GM10248 (cell line): ENCODE data around the gene DRAP1.

Experiments used
- CTCF ChIA-PET: fragments of 300-600 bp; sonication (Branson Sonifier 250); formaldehyde crosslinking; extraction: SDS; loops from one replicate; lab custom pipeline; 2021; ENCODE audit warnings: antibody characterized with exemption; lab: Yijun Ruan, JAX
- POLR2A ChIA-PET: fragments of 350-650 bp; sonication (Branson Sonifier 250); formaldehyde crosslinking; extraction: SDS; loops from one replicate; lab custom pipeline; 2020; ENCODE audit warnings: antibody characterized with exemption; lab: Yijun Ruan, JAX
- DNase-seq: peaks from one replicate; pipeline ENCODE4 v3.0.0; 2012; ENCODE audit errors: extremely low spot score
- TF ChIP-seq, protein P1 (sequence below): IDR thresholded peaks from 2 replicates; pipeline ENCODE4 v1.5.1; 2012; ENCODE audit warnings: mild to moderate bottlenecking, low read depth; ENCODE audit errors: extremely low read depth, missing control alignments, control extremely low read depth

The DRAP1 gene

DNA sequence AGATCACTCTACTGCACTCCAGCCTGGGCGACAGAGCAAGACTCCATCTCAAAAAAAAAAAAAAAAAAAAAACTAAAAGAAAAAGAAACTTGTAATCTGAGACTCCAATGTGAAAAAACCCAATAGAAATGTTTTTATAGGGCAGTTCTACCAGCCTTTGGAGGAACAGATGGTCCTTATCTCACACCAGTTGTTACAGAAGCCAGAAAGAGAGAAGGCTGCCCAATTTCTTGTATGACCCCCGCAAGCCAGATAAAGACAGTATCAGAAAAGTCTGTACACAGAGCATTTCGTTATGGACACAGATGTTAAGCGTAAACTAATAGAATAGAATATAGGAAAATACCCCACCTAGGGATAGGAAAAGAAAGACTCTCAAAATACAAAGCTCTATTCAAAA is 14.8 kb downstream of the DRAP1 start:
- CTCF ChIA-PET = interaction anchor here (0.8 to 5.2 kb wide), 4 partner anchors 14 to 49 kb away, joined by 3 to 24 read pairs (median 4); partner anchors contain the start of gene CCDC85B
- TF ChIP-seq, protein P1, sequence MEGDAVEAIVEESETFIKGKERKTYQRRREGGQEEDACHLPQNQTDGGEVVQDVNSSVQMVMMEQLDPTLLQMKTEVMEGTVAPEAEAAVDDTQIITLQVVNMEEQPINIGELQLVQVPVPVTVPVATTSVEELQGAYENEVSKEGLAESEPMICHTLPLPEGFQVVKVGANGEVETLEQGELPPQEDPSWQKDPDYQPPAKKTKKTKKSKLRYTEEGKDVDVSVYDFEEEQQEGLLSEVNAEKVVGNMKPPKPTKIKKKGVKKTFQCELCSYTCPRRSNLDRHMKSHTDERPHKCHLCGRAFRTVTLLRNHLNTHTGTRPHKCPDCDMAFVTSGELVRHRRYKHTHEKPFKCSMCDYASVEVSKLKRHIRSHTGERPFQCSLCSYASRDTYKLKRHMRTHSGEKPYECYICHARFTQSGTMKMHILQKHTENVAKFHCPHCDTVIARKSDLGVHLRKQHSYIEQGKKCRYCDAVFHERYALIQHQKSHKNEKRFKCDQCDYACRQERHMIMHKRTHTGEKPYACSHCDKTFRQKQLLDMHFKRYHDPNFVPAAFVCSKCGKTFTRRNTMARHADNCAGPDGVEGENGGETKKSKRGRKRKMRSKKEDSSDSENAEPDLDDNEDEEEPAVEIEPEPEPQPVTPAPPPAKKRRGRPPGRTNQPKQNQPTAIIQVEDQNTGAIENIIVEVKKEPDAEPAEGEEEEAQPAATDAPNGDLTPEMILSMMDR = no peak

DNA sequence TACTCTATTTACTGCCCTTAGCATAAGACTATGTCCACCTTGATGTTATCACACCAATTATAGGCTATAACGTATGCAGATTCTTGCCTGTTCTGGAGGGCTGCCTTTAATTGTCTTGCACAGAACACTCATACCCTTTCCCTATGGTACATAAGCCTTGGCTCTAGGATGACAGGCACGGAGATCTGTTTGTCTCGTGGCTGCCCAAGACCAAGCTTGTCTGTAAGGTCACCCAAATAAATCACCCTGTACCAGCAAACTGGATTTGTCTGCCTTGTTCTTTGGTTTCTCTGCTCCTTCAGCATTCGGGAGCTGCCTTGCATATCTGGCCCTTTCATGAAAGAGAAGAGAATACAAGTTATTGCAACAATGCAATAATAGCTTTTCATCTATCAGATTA is 18.5 kb downstream of the DRAP1 start:
- TF ChIP-seq, protein P1 = no peak
- DNase-seq = no peak
- ChIA-PET CTCF (interaction anchor here (1.0 to 5.2 kb wide), 5 partner anchors 15 to 85 kb away, joined by 3 to 24 read pairs (median 4); partner anchors contain the start of gene MUS81), POLR2A (no interaction called here)

More for the DNA sequence above, 14.8 kb downstream of the DRAP1 start:
- no peak for DNase-seq
- POLR2A ChIA-PET = no interaction called here

DNA sequence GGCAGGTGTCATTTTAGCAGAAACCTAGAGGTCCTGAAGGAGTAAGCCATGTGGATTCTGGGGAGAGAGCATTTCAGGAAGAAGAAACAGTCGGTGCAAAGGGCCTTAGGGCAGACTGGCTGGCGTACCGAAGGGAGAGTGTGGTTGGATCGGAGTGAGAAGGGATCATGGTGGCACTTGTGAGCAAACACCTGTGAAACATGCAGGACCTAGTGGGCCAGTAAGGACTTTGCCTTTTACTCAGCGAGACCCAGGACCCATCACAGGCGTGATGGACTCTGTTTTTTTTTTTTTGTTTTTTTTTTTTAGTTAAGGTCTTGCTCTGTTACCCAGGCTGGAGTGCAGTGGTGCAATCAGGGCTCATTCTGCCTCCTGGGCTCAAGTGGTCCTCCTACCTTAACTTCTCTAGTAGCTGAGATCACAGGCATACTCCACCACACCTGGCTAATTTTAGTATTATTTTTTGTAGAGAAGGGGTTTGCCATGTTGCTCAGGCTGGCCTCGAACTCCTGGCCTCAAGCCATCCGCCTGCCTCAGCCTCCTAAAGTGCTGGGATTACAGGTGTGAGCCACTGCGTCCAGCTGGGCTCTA is 22.6 kb downstream of the DRAP1 start:
- POLR2A ChIA-PET = no interaction called here
- CTCF ChIA-PET = interaction anchor here (1.2 to 2.1 kb wide), 2 partner anchors 54 to 57 kb away, joined by 3 to 7 read pairs; partner anchors contain the start of gene FIBP

DNA sequence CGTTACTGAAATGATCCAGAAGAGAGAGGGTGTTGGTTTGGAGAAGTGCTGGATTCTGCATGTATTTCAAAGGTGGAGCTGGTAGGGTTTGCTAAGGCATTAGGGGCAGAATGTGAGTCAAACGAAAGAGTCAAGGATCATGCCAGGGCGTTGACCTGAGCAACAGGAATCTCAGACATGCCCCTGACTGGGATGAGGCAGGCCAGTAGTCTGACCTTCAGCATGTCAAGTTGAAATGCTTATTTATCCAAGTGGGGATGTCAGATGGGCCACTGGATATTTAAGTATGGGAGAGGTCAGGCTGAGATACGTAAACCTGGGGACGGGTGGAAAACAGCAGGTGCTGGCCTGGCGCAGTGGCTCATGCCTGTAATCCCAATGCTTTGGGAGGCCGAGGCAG is 23.3 kb downstream of the DRAP1 start:
- TF ChIP-seq, protein P1 = no peak
- ChIA-PET CTCF (interaction anchor here (1.3 to 2.1 kb wide), 2 partner anchors 58 to 162 kb away, joined by 4 to 7 read pairs; no protein-coding TSS in a partner anchor), POLR2A (no interaction called here)
- DNase-seq = no peak

More for the DNA sequence above, 22.6 kb downstream of the DRAP1 start:
- TF ChIP-seq, protein P1 = no peak
- no peak for DNase-seq

DNA sequence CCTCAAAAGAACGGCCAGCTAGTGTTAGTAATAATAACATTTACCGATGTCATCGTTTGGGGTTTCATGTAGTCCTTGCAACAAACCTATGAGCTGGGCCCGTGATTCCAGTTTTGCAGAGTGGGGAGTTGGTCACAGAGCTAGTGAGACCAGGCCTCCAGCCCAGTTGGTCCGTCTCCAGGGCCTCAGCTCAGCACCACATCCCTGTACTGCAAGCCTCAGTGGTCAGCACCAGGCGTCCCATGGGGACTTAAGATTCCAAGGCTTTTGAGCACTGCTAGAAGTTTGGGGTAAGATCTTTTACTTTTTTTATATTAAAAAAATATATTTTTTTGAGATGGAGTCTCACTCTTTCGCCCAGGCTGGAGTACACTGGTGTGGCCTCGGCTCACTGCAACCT is 25.0 kb downstream of the DRAP1 start:
- ChIA-PET POLR2A (no interaction called here), CTCF (interaction anchor here (1.1 to 1.2 kb wide), 2 partner anchors 15 to 85 kb away, joined by 3 to 5 read pairs; no protein-coding TSS in a partner anchor)
- DNase-seq = no peak
- TF ChIP-seq, protein P1 = no peak

DNA sequence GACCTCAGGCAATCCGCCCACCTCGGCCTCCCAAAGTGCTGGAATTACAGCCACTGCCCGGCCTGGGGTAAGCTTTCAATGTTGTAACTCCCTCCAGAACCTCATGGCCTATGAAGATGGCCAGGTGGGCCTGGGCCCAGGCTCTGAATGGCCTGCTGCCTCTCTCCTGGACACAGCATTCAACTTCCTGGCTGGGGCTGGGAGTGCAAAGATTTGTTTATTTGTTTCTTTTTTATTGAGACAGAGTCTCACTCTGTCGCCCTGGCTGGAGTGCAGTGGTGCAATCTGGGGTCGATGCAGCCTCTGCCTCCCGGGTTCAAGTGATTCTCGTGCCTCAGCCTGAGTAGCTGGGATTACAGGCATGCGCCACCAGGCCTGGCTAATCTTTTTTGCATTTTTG is 25.5 kb downstream of the DRAP1 start:
- ChIA-PET POLR2A (no interaction called here), CTCF (interaction anchor here (1.1 to 1.2 kb wide), 2 partner anchors 16 to 85 kb away, joined by 3 to 5 read pairs; no protein-coding TSS in a partner anchor)
- TF ChIP-seq, protein P1 = no peak
- DNase-seq = no peak
